ENCODE measurements around the gene ARFIP1. TPM values are rescaled to one million over a fixed set of nuclear protein-coding genes. Genes with fewer than 3 reads are reported as not detected.

ARFIP1 gene, protein sequence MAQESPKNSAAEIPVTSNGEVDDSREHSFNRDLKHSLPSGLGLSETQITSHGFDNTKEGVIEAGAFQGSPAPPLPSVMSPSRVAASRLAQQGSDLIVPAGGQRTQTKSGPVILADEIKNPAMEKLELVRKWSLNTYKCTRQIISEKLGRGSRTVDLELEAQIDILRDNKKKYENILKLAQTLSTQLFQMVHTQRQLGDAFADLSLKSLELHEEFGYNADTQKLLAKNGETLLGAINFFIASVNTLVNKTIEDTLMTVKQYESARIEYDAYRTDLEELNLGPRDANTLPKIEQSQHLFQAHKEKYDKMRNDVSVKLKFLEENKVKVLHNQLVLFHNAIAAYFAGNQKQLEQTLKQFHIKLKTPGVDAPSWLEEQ
- total RNA-seq (2021; fragmentation: NEBNext Ultra II Directional; extraction: Animal tissue kit (Norgen Biotek cat#: 25700)) (36.3 and 38.0 TPM in 2 replicates), polyA plus RNA-seq (2011; rRNA removed) (9.1 and 13.5 TPM in 2 replicates), polyA minus RNA-seq (2011; rRNA and poly(A)+ RNA removed) (15.3 and 19.6 TPM in 2 replicates)
- 19.9 TPM for polyA plus RNA-seq (2011; cell fraction: cytosol; rRNA removed)
- polyA plus RNA-seq (2011; cell fraction: nucleus; rRNA removed) = 4.0 TPM
- polyA plus RNA-seq (2012, experiment 1 of 2) = 14.8 to 28.6 TPM (median 19.8 TPM) in 4 replicates
- 2.4 TPM for polyA plus RNA-seq (2012, experiment 2 of 2)
- 25.1 TPM for polyA plus RNA-seq (2013, experiment 1 of 2)
- 25.2 TPM for polyA plus RNA-seq (2013, experiment 2 of 2)
- 14.7 TPM for polyA minus RNA-seq (2011; cell fraction: cytosol; rRNA and poly(A)+ RNA removed)
- 21.3 TPM for polyA minus RNA-seq (2011; cell fraction: nucleus; rRNA and poly(A)+ RNA removed)
- long read RNA-seq, experiment 1, transcript ARFIP1-201 (9 exons, 3,111 nt) = major isoform, 8 of 44 reads
- long read RNA-seq, experiment 1, partial matches to known transcripts = 20 of 44 reads
- long read RNA-seq, experiment 1, other reads (novel, unspliced or antisense) = 7 of 44 reads
- long read RNA-seq, experiment 2, transcript ARFIP1-201 (9 exons, 3,111 nt) = minor isoform, 13 of 99 reads
- long read RNA-seq, experiment 2, transcript ARFIP1-202 (8 exons, 1,302 nt) = major isoform, 18 of 99 reads
- long read RNA-seq, experiment 2, transcript ARFIP1-203 (8 exons, 1,601 nt) = minor isoform, 7 of 99 reads
- long read RNA-seq, experiment 2, transcript ARFIP1-205 (9 exons, 3,424 nt) = minor isoform, 10 of 99 reads
- long read RNA-seq, experiment 2, partial matches to known transcripts = 1 of 99 reads
- long read RNA-seq, experiment 2, other reads (novel, unspliced or antisense) = 50 of 99 reads

DNA sequence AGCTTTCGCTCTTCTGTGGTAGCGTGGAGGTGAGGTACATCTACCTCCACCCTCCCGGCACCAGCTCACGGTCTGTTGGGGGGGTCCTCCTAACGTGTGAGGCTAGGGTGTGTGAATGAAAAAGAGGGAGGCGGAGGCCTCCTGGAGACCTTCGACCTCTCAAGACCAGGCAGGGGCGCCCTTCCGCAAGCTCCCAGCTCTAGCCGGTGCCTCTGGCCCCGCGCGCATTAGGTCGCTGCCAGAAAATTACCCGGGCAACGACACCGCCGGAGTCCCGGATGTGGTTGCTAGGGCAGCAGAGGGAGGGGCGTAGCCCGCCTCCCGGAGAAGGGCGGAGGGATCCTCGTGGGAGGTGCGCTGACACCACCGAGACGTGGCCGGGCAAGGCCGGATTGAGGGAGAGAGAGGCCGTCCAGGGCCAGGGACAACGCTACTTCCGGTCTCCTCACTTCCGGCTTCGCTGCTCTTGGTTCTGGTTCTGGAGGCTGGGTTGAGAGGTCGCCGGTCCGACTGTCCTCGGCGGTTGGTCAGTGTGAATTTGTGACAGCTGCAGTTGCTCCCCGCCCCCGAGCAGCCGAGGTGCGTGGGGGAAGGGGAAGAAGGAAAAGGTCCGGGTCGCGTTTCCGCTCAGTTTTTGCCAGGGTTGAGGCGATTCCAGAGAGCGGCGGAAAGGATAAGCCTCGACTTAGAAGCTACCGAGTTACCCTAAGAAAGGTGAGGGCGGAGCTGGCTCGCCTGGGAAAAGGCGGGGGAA lies at the start of gene ARFIP1, which contains the start of gene TIGD4:
ARFIP1 (plus strand) TSS at position 442 of the 754 bp plus-strand sequence. CDS start 49,680 bp downstream, outside the sequence.
TIGD4 (minus strand) TSS at position 218 of the 754 bp plus-strand sequence. CDS start 8,726 bp downstream, outside the sequence.
- Histone ChIP-seq H2BK5ac (ENCODE audit: low read depth, low read length) (peak within 1 kb of the TSS; percentile 94), H2BK12ac (ENCODE audit: low read depth, low read length) (peak within 1 kb of the TSS; percentile 91), H3K14ac (ENCODE audit: insufficient read length) (no peak within 1 kb of the TSS), H3K27me3 (replicated peaks in 1 of 4; ENCODE audit: control insufficient read depth in 3 of 4, extremely low read depth in 1 of 4, insufficient read depth in 3 of 4, low read length in 3 of 4) (no peaks in the 10 kb centered on the region), H3K23ac (ENCODE audit: insufficient read length) (no peak within 1 kb of the TSS), H4K8ac (ENCODE audit: extremely low read depth, insufficient read depth, low read length) (peak within 1 kb of the TSS; percentile 92; the same call in 1 of the 2 replicates), H2AK5ac (ENCODE audit: low read depth, low read length) (peak within 1 kb of the TSS; percentile 31; the same call in 1 of the 2 replicates), H3K79me1 (ENCODE audit: low read depth, low read length) (no peaks in the 10 kb centered on the region), H4K20me1 (replicated peaks in 1 of 2; ENCODE audit: control insufficient read depth in 1 of 2, insufficient read depth in 2 of 2, low read length in 2 of 2) (peaks cover 0 to 4% of the 10 kb centered on the region in 2 experiments), H3K4me3 (ENCODE audit: extremely low read depth in 1 of 4, insufficient read depth in 2 of 4, low read depth in 3 of 4, low read length in 4 of 4) (peak within 1 kb of the TSS; percentile 55 to 95 (median 76)), H4K5ac (ENCODE audit: insufficient read length, low read depth, low read length) (peak within 1 kb of the TSS; percentile 77), H3K79me2 (ENCODE audit: control insufficient read depth in 1 of 2, insufficient read depth in 2 of 2, low read length in 2 of 2) (peaks cover 11 to 45% of the 10 kb centered on the region in 2 experiments), H3K9ac (replicated peaks in 1 of 4; ENCODE audit: extremely low read depth in 1 of 4, low read depth in 3 of 4, low read length in 3 of 4) (peak within 1 kb of the TSS; percentile 25 to 88 (median 73)), H3K56ac (replicated peaks; ENCODE audit: insufficient read length, low read depth, low read length) (peak within 1 kb of the TSS; percentile 55), H4K91ac (replicated peaks; ENCODE audit: insufficient read length, low read length) (peak within 1 kb of the TSS; percentile 71), H3K23me2 (ENCODE audit: low read depth, low read length) (peaks cover 14% of the 10 kb centered on the region), H3K4ac (replicated peaks; ENCODE audit: insufficient read length, low read depth, low read length) (no peak within 1 kb of the TSS), H3K4me2 (ENCODE audit: insufficient read depth in 1 of 2, low read depth in 2 of 2, low read length in 2 of 2) (peak within 1 kb of the TSS; percentile 93 to 98), H2AFZ (ENCODE audit: low read length) (peak within 1 kb of the TSS; percentile 99), H2BK20ac (ENCODE audit: low read length) (0 out of 2 replicates have a peak within 1 kb of the TSS, but pooled peaks have one; percentile 43), H2BK15ac (ENCODE audit: low read length) (peak within 1 kb of the TSS; percentile 83; the same call in 1 of the 2 replicates), H3K18ac (ENCODE audit: extremely low read depth, low read length) (peak within 1 kb of the TSS; percentile 98), H3K9me3 (ENCODE audit: insufficient read depth in 2 of 2, low read depth in 1 of 2, low read length in 1 of 2) (no peaks in the 10 kb centered on the region), H3K4me1 (replicated peaks in 1 of 4; ENCODE audit: control insufficient read depth in 3 of 4, insufficient read depth in 4 of 4, low read length in 3 of 4) (peaks cover 0 to 4% (median 1%) of the 10 kb centered on the region in 4 experiments; a peak in 1 of 7 replicates), H2BK120ac (replicated peaks; ENCODE audit: low read depth, low read length) (no peak within 1 kb of the TSS), H3K36me3 (ENCODE audit: control insufficient read depth in 2 of 4, insufficient read depth in 4 of 4, low read length in 3 of 4) (no peaks in the 10 kb centered on the region), H3K27ac (ENCODE audit: low read depth, low read length) (peak within 1 kb of the TSS; percentile 83)
- peak; percentile 97 to 99 for DNase-seq (ENCODE audit: low read depth in 1 of 2, low spot score in 2 of 2)
- peak; percentile 88 for FAIRE-seq
- ChIA-PET CTCF (ENCODE audit: partially characterized antibody) (interaction anchor here (0.6 to 2.1 kb wide), 20 partner anchors 12 to 371 kb away, joined by 3 to 8 read pairs (median 4); no protein-coding TSS in a partner anchor), POLR2A (ENCODE audit: partially characterized antibody) (interaction anchor here (0.7 to 2.7 kb wide), 10 partner anchors 10 to 311 kb away, joined by 3 to 9 read pairs (median 4); partner anchors contain the start of gene FBXW7)
- 2% methylated on average over 53 of the region's 55 CpGs; no CpG with 5 or more reads in 1 of the 2 experiments for WGBS, 2 experiments (ENCODE audit: extremely low coverage in 1 of 2, insufficient coverage in 1 of 2, insufficient read length in 1 of 2, insufficient replicate concordance in 2 of 2, low coverage in 1 of 2, low lambda C conversion rate in 2 of 2, missing lambda C conversion rate in 1 of 2)
- TF ChIP-seq BACH1 (IDR thresholded peaks at IDR 0.05; ENCODE audit: low read length) (no peak), SP1 (IDR thresholded peaks at IDR 0.05; ENCODE audit: low read depth, low read length) (peak; percentile 57), SIN3A (conservative IDR thresholded peaks at IDR 0.05 in 1 of 2, IDR thresholded peaks at IDR 0.05 in 1 of 2; ENCODE audit: low read depth in 1 of 2, low read length in 2 of 2) (peak; percentile 55 to 92; a peak in 2 of 4 replicates), TCF12 (IDR thresholded peaks at IDR 0.05; ENCODE audit: low read depth, low read length) (no peak), SIX5 (IDR thresholded peaks at IDR 0.05; ENCODE audit: low read depth, low read length) (no peak), POLR2A (IDR thresholded peaks at IDR 0.05; ENCODE audit: control extremely low read depth in 1 of 2, low read depth in 2 of 2, low read length in 2 of 2) (peak; percentile 63 to 65; a peak in 2 of 3 replicates)
